Liver (tissue), 9 donors: ENCODE measurements around the gene MLLT3. TPM values are rescaled to one million over a fixed set of nuclear protein-coding genes. Genes with fewer than 3 reads are reported as not detected.
A peak's percentile ranks its signal among the peaks of the same experiment; 100 is the strongest.
"Not testable (repeated sequence)": the region's sequence is repeated elsewhere in the genome, so short reads cannot be mapped to it uniquely, and the experiment has no call there.

Experiments
- DNase-seq: peaks from one replicate; pipeline ENCODE4 v3.0.0-alpha.2; 2017; ENCODE audit warnings: low spot score
- H3K27ac ChIP-seq, 2 donors: one replicate each; pipeline ENCODE4 v1.7.0; 2013; ENCODE audit warnings: inconsistent platforms in 2 of 2, low read length in 2 of 2, control low read depth in 1 of 2, low read depth in 1 of 2, mild to moderate bottlenecking in 1 of 2
- H3K27me3 ChIP-seq, 4 donors: one replicate each; pipeline versions ENCODE4 v1.6.1 to v1.7.0; 2013; ENCODE audit warnings: low read length in 3 of 4, inconsistent platforms in 1 of 4, mild to moderate bottlenecking in 1 of 4, moderate library complexity in 1 of 4; ENCODE audit not compliant: control insufficient read depth in 4 of 4, insufficient read depth in 4 of 4
- H3K36me3 ChIP-seq, 4 donors: one replicate each; pipeline versions ENCODE4 v1.6.1 to v1.7.0; 2013; ENCODE audit warnings: low read length in 3 of 4, mild to moderate bottlenecking in 3 of 4, low read depth in 1 of 4, moderate library complexity in 1 of 4; ENCODE audit not compliant: control insufficient read depth in 4 of 4, insufficient read depth in 3 of 4
- H3K4me1 ChIP-seq, 4 donors: one replicate each; pipeline versions ENCODE4 v1.6.1 to v1.7.0; 2013; ENCODE audit warnings: low read length in 3 of 4, mild to moderate bottlenecking in 3 of 4, moderate library complexity in 1 of 4; ENCODE audit not compliant: control insufficient read depth in 4 of 4, insufficient read depth in 4 of 4
- H3K4me3 ChIP-seq, 3 donors: one replicate each; pipeline versions ENCODE4 v1.6.1 to v1.7.0; 2013; ENCODE audit warnings: low read length in 3 of 3, control low read depth in 1 of 3, low read depth in 1 of 3, mild to moderate bottlenecking in 1 of 3
- H3K9ac ChIP-seq, 2 donors: one replicate each; pipeline ENCODE4 v1.7.0; 2013; ENCODE audit warnings: low read length in 2 of 2, mild to moderate bottlenecking in 2 of 2, moderate library complexity in 2 of 2, control low read depth in 1 of 2, low read depth in 1 of 2
- H3K9me3 ChIP-seq, 4 donors: one replicate each; pipeline versions ENCODE4 v1.6.1 to v1.7.0; 2013; ENCODE audit warnings: low read length in 3 of 4; ENCODE audit not compliant: control insufficient read depth in 4 of 4
- ATF3 ChIP-seq: IDR thresholded peaks from 2 replicates; pipeline ENCODE4 v1.6.1; 2016; ENCODE audit warnings: antibody characterized with exemption
- CTCF ChIP-seq: fragments of 150-350 bp; IDR thresholded peaks from 2 replicates; pipeline ENCODE4 v1.5.1; 2017; ENCODE audit warnings: improper control_type of control experiment, low read depth, low read length; ENCODE audit not compliant: missing input control
- MAX ChIP-seq: IDR thresholded peaks from 2 replicates; pipeline ENCODE4 v1.6.1; 2016; ENCODE audit warnings: antibody characterized with exemption
- NR2F2 ChIP-seq: IDR thresholded peaks from 2 replicates; pipeline ENCODE4 v1.6.1; 2016; ENCODE audit warnings: antibody characterized with exemption
- RAD21 ChIP-seq, 2 donors: IDR thresholded peaks; 2 replicates each; pipeline ENCODE4 v1.6.1; 2016; ENCODE audit warnings: antibody characterized with exemption in 2 of 2, mild to moderate bottlenecking in 2 of 2
- REST ChIP-seq: IDR thresholded peaks from 2 replicates; pipeline ENCODE4 v1.6.1; 2016; ENCODE audit warnings: antibody characterized with exemption, mild to moderate bottlenecking
- YY1 ChIP-seq: IDR thresholded peaks from 2 replicates; pipeline ENCODE4 v1.6.1; 2016; ENCODE audit warnings: antibody characterized with exemption, mild to moderate bottlenecking
- ZBTB33 ChIP-seq: IDR thresholded peaks from 2 replicates; pipeline ENCODE4 v1.6.1; 2016; ENCODE audit warnings: antibody characterized with exemption
- WGBS: extraction: QIAGEN DNeasy Blood & Tissue Kit; methylation state at CpG from one replicate; pipeline ENCODE4 v1.1.7; 2013; 5-methylcytosine and 5-hydroxymethylcytosine counted together
- polyA plus RNA-seq, 2 donors: library from polyadenylated mRNA; stranded (reverse) in 1 of 2; unstranded in 1 of 2; fragments of 200-250 nt in 1 of 2; fragments of >200 nt in 1 of 2; fragmentation: Nextera tagmentation in 1 of 2; extraction: Ambion mirVana in 1 of 2; gene quantifications; one replicate each; pipeline versions ENCODE4 v1.2.1 to v1.2.3, GENCODE V29; 2013 to 2015
- total RNA-seq, 2 donors: library from RNA; depleted of rRNA; stranded (reverse); fragments of >200 nt; gene quantifications; one replicate each; pipeline ENCODE4 v1.2.3, GENCODE V29; 2014
- donor health status: healthy.
- donor health status: healthy.
- donor health status: healthy.
- donor health status: healthy.
- donor health status: healthy.

The MLLT3 gene
- total and polyA plus RNA-seq, 4 donors, result 0.79 to 25.5 (median 1.3) TPM

- H3K27ac ChIP-seq, result no peak overlapping the region
- H3K4me1 ChIP-seq, result no peaks in the 10 kb centered on the region
- no peaks in the 10 kb centered on the region for H3K9me3 ChIP-seq
- H3K27me3 ChIP-seq, result no peaks in the 10 kb centered on the region
- DNase-seq, result no peak
- H3K4me3 ChIP-seq, result no peak overlapping the region
- WGBS, result 82% methylated on average over 2 of the region's 2 CpGs
- no peaks in the 10 kb centered on the region for H3K36me3 ChIP-seq
- TF ChIP-seq ZBTB33 (no peak), RAD21 (IDR thresholded peaks at IDR 0.05) (no peak), CTCF (no peak), MAX (no peak), REST (no peak), NR2F2 (no peak), ATF3 (no peak)
- H3K9ac ChIP-seq, result no peak overlapping the region
Observed at GRCh38 chr9:20659474-20659967, 37.2 kb upstream of the MLLT3 start.

GRCh38 chr9:20658677-20659473 lies 36.6 kb upstream of the MLLT3 start:
- Histone ChIP-seq H3K9ac (no peak overlapping the region), H3K27ac (no peak overlapping the region)
- TF ChIP-seq YY1, result peak; percentile 34
- no peak for TF ChIP-seq REST
- TF ChIP-seq CTCF, result no peak

GRCh38 chr9:20658246-20658667 lies 36.0 kb upstream of the MLLT3 start:
- H3K4me1 ChIP-seq, DNase-seq, H3K27ac ChIP-seq, H3K27me3 ChIP-seq, H3K9ac ChIP-seq, H3K36me3 ChIP-seq, H3K9me3 ChIP-seq: not testable (repeated sequence)
- 30% methylated on average over 23 of the region's 27 CpGs for WGBS
- peak overlapping the region; percentile 4 to 72 (median 42) for H3K4me3 ChIP-seq

More at GRCh38 chr9:20658677-20659473, 36.6 kb upstream of the MLLT3 start:
- 66% methylated on average over 13 of the region's 13 CpGs for WGBS
- Histone ChIP-seq H3K4me1 (no peaks in the 10 kb centered on the region), H3K27me3 (no peaks in the 10 kb centered on the region), H3K4me3 (peak overlapping the region; percentile 4 to 72 (median 42)), H3K9me3 (no peaks in the 10 kb centered on the region), H3K36me3 (no peaks in the 10 kb centered on the region)
- no peak for DNase-seq
